Calu3 (cell line): ENCODE results near the gene PRPF4. TPM values are rescaled to one million over a fixed set of nuclear protein-coding genes. Genes with fewer than 3 reads are reported as not detected.

Source experiments
- BruUV-seq: library from RNA; stranded (reverse); fragments of 400-500 nt; replicated peaks from 2 replicates; lab custom pipeline; 2021; lab: Mats Ljungman, UMichigan
- CTCF ChIA-PET: fragments of 300-600 bp; sonication (Branson Sonifier 250); formaldehyde crosslinking; loops from one replicate; lab custom pipeline; 2022; ENCODE audit warnings: antibody characterized with exemption; lab: Charles Lee
- DNase-seq: peaks from one replicate; pipeline ENCODE4 v3.0.0; 2022
- H3K27ac Mint-ChIP-seq: one replicate; pipeline ENCODE4 v1.8.0; 2022; ENCODE audit warnings: mixed read lengths; ENCODE audit not compliant: unreplicated experiment
- H3K27me3 Mint-ChIP-seq: one replicate; pipeline ENCODE4 v1.8.0; 2022; ENCODE audit warnings: mixed read lengths; ENCODE audit not compliant: unreplicated experiment
- H3K36me3 Mint-ChIP-seq: one replicate; pipeline ENCODE4 v1.8.0; 2022; ENCODE audit warnings: mild to moderate bottlenecking, moderate library complexity, mixed read lengths; ENCODE audit not compliant: insufficient read depth, unreplicated experiment
- H3K4me1 Mint-ChIP-seq: one replicate; pipeline ENCODE4 v1.8.0; 2022; ENCODE audit warnings: mild to moderate bottlenecking, low read depth, mixed read lengths; ENCODE audit not compliant: unreplicated experiment
- H3K4me3 Mint-ChIP-seq: one replicate; pipeline ENCODE4 v1.8.0; 2022; ENCODE audit warnings: mild to moderate bottlenecking, low read depth, moderate library complexity, mixed read lengths; ENCODE audit not compliant: unreplicated experiment
- H3K9me3 Mint-ChIP-seq: one replicate; pipeline ENCODE4 v1.8.0; 2022; ENCODE audit warnings: low read depth, mixed read lengths; ENCODE audit not compliant: unreplicated experiment
- intact Hi-C: fragments of 100-400 bp; cut with micrococcal nuclease; formaldehyde crosslinking; loops from one replicate; pipeline ENCODE4 v1.10.0; 2022; ENCODE audit not compliant: unreplicated experiment
- total RNA-seq: library from RNA; stranded (reverse); gene quantifications from 2 replicates; pipeline ENCODE4 v1.2.3, GENCODE V29; 2022
- TF ChIP-seq, protein P1 (sequence below): fragments of 200-600 bp; IDR thresholded peaks from one replicate; pipeline ENCODE4 v1.8.0; 2022; ENCODE audit warnings: antibody characterized with exemption; ENCODE audit not compliant: unreplicated experiment

PRPF4 gene
- total RNA-seq, 1 experiment from 2014 or later: 23.7 TPM

DNA sequence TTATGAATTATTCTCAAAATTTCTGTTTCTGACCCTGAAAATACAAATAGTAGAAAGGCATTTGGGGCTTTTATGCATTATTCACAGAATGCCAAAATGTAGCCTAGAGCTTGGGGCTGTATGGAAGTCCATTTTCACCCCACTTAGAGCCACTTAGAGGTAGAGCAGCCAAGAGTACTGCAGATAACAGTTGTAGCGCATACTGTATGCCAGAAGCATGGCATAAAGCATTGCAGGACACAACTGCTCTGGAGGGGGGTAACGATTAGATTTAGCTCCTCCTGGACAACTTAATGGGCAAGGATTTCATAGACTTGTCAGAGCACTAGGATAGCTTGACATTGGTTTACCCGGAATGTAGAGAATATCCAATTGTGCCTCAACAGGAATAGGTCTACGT lies 38.4 kb upstream of the PRPF4 start:
- intact Hi-C loops: no loop called here
- H3K27ac Mint-ChIP-seq: no peak overlapping the region
- BruUV-seq: no TSS peak
- peaks cover 7% of the 10 kb centered on the region for H3K4me1 Mint-ChIP-seq
- no peak overlapping the region for H3K4me3 Mint-ChIP-seq
- H3K27me3 Mint-ChIP-seq: no peaks in the 10 kb centered on the region
- DNase-seq: no peak
- peaks cover 6% of the 10 kb centered on the region for H3K36me3 Mint-ChIP-seq
- no peaks in the 10 kb centered on the region for H3K9me3 Mint-ChIP-seq
- TF ChIP-seq, protein P1, sequence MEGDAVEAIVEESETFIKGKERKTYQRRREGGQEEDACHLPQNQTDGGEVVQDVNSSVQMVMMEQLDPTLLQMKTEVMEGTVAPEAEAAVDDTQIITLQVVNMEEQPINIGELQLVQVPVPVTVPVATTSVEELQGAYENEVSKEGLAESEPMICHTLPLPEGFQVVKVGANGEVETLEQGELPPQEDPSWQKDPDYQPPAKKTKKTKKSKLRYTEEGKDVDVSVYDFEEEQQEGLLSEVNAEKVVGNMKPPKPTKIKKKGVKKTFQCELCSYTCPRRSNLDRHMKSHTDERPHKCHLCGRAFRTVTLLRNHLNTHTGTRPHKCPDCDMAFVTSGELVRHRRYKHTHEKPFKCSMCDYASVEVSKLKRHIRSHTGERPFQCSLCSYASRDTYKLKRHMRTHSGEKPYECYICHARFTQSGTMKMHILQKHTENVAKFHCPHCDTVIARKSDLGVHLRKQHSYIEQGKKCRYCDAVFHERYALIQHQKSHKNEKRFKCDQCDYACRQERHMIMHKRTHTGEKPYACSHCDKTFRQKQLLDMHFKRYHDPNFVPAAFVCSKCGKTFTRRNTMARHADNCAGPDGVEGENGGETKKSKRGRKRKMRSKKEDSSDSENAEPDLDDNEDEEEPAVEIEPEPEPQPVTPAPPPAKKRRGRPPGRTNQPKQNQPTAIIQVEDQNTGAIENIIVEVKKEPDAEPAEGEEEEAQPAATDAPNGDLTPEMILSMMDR: no peak
- CTCF ChIA-PET: no interaction called here

DNA sequence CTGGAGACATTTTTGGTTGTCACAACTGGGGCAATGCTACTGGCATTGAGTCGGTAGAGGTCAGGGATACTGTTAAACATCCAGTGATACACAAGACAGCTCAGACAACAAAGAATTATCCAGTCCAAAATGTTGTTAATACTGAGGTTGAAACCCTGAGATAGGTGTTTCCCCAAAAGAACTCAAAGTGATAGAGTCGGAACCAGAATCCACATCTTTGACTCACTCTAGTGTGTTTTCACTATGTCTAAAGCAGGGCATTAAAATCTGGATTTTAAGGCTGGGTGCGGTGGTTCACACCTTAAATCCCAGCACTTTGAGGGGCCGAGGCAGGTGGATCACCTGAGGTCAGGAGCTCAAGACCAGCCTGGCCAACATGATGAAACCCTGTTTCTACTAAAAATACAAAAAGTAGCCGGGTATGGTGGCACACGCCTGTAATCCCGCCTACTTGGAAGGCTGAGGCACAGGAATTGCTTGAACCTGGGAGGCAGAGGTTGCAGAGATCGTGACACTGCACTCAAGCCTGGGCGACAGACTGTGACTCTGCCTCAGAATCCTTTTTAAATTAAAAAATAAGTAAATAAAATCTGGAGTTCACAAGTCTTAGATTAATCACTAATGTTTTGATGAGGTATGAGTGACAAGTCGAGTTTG lies 37.1 kb upstream of the PRPF4 start:
- peaks cover 6% of the 10 kb centered on the region for H3K36me3 Mint-ChIP-seq
- TF ChIP-seq, protein P1: no peak
- peaks cover 2% of the 10 kb centered on the region for H3K4me1 Mint-ChIP-seq
- intact Hi-C loops: no loop called here
- H3K9me3 Mint-ChIP-seq: no peaks in the 10 kb centered on the region
- no peak for DNase-seq
- no TSS peak for BruUV-seq
- CTCF ChIA-PET: no interaction called here
- H3K27ac Mint-ChIP-seq: no peak overlapping the region
- no peak overlapping the region for H3K4me3 Mint-ChIP-seq
- no peaks in the 10 kb centered on the region for H3K27me3 Mint-ChIP-seq

DNA sequence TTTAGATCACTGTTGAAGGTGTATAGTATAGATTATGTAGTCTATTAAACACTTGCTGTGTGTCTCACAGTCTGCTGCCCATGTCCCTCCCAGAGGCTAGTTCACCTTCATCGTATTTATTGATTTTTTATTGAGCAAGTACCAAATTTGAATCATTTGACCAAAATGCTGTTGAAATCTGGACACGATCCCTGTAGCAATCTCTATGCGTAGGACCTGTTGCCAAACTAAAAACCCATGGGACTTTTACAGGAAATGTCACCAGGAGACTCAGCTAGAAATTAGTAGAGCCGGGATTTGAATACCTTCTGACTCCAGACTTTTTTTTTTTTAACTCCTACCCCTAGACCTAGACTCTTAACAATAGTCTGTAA lies 36.6 kb upstream of the PRPF4 start:
- Mint-ChIP-seq H3K36me3 (peaks cover 6% of the 10 kb centered on the region), H3K27me3 (no peaks in the 10 kb centered on the region), H3K27ac (no peak overlapping the region), H3K9me3 (no peaks in the 10 kb centered on the region), H3K4me1 (no peaks in the 10 kb centered on the region), H3K4me3 (no peak overlapping the region)
- no TSS peak for BruUV-seq
- intact Hi-C loops: no loop called here
- TF ChIP-seq, protein P1: no peak
- CTCF ChIA-PET: no interaction called here
- DNase-seq: no peak

DNA sequence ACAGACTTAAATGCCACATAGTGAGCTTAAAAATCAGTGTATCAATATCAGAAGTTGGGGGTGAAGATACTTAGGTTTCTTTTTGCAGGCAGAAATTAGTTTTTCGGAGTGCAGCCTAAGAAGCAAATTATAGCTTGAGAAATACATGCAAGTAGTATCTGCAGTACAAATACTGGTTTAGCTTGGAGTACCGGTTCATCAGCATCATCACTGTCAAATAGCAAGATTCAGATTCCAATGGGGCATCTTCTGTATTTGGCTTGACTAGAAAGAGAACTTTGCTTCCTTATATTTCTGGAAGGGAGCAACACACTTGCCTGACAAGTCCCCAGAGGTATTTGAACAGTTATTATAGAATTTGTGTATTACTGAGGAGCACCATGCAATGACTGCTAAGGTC lies 34.3 kb upstream of the PRPF4 start:
- no peak for DNase-seq
- Mint-ChIP-seq H3K4me1 (no peaks in the 10 kb centered on the region), H3K4me3 (no peak overlapping the region), H3K36me3 (peaks cover 6% of the 10 kb centered on the region), H3K9me3 (no peaks in the 10 kb centered on the region), H3K27ac (no peak overlapping the region), H3K27me3 (no peaks in the 10 kb centered on the region)
- TF ChIP-seq, protein P1: no peak
- intact Hi-C loops: no loop called here
- BruUV-seq: no TSS peak
- CTCF ChIA-PET: interaction anchor here (0.6 kb wide), 1 partner anchor 31 kb away, joined by 4 read pairs; no protein-coding TSS in a partner anchor
